GM18498 (cell line): ENCODE measurements around the gene RUFY1.
A peak's percentile ranks its signal among the peaks of the same experiment; 100 is the strongest.

Source experiments
- ATAC-seq: cut with Tn5 transposase; IDR thresholded peaks from one replicate; pipeline ENCODE4 v1.9.1; 2021; ENCODE audit warnings: mild to moderate bottlenecking, moderate library complexity; ENCODE audit not compliant: unreplicated experiment

RUFY1 gene

DNA sequence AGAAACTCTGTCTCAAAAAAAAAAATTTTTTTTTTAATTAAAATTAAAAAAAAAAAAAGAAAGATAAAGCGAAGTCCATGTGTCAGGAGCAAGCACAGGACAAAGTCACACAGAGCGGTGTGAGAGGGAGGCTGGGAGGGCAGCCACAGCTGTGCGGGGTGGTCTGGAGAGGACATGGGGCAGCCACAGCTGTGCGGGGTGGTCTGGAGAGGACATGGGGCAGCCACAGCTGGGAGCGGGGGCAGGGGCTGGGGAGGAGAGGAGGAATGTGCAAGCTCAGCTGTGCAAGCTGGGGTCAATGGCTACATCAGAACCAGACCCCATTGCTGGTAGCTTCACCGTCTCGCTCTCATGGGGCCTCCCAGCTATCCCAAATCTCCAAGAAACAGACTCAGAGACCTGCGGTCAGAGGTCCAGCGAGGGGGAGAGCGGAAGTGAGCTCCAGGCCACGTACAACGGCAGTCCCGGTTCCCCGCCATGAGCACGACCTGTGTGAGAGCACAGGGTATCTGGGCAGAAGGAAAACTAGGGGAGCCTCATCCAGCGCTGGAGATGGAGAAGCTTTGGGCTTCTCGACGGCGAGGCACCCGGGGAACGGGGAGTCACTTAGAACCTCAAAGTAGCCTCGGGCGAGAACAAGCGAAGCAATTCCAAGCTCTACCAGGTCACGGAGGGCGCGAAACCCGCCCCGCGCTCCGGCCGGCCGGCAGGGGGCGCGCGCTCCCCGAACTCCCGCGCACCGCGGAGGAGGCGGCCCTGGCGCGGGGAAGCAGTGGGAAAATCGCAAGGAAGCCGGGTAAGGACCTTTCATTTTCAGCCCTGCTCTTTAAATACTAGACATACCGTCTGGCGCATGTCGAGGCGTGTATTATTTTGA is 107.2 kb downstream of the RUFY1 start:
- ATAC-seq: peak; percentile 92

DNA sequence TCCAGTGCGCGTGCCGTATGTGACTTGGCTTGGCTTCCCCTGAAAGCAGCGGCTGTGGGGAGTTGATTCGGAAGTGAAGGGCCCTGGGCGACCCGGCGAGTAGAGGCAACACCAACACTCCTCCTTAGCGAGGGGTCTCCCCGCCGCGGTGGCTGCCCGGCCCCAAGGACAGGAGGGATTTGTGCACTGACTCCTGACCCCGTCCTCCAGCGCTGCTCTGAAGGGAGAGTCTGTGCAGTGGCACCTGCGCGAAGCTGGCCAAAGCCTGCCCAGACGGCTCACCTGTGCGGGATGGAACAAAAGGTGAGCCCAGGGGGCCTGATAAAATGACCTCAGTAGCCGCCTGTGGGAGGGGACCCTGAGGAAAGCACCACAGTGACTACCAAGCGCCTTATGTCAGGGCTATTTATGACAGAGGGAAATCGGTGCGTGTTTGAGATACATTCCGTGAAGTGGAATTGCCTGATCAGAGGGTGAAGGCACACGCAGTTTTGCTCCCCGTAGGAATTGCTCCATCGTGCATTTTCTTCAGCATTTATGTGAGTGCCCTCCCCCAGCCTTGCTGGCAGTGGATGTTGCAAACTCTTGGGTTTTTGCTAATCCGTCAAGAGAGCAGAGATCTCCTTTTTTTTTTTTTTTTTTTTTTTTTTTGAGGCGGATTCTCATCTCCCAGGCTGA is 108.0 kb downstream of the RUFY1 start:
- peak; percentile 63 for ATAC-seq
